Natural killer cell (primary cell): ENCODE data around the gene PCSK5. TPM values are rescaled to one million over a fixed set of nuclear protein-coding genes. Genes with fewer than 3 reads are reported as not detected.

Experiments
- ATAC-seq, 3 donors: fragments of 150-1000 bp in 2 of 3; fragments of 200-7000 bp in 1 of 3; cut with Tn5 transposase; 1 replicate in 1 of 3; 2 replicates in 2 of 3; pipeline ENCODE4 v1.10.0; 2021; ENCODE audit warnings: mild to moderate bottlenecking in 2 of 3, moderate library complexity in 2 of 3
- DNase-seq, 2 donors: peaks; one replicate each; pipeline versions ENCODE4 v3.0.0 to v3.0.0-alpha.2; 2013 to 2021; ENCODE audit warnings: mixed read lengths in 1 of 2
- H3K27ac ChIP-seq: one replicate; pipeline ENCODE4 v1.5.1; 2013; ENCODE audit warnings: mild to moderate bottlenecking, low read length
- H3K27me3 ChIP-seq: one replicate; pipeline ENCODE4 v1.6.1; 2013; ENCODE audit warnings: low read length; ENCODE audit not compliant: control insufficient read depth, insufficient read depth
- H3K36me3 ChIP-seq: one replicate; pipeline ENCODE4 v1.6.1; 2013; ENCODE audit warnings: low read length; ENCODE audit not compliant: control insufficient read depth, insufficient read depth
- H3K4me1 ChIP-seq: one replicate; pipeline ENCODE4 v1.6.1; 2013; ENCODE audit warnings: low read length; ENCODE audit not compliant: control insufficient read depth, insufficient read depth
- H3K4me3 ChIP-seq: one replicate; pipeline ENCODE4 v1.5.1; 2013; ENCODE audit warnings: low read length
- H3K9me3 ChIP-seq: one replicate; pipeline ENCODE4 v1.6.1; 2013; ENCODE audit warnings: low read length; ENCODE audit not compliant: control insufficient read depth, insufficient read depth
- H3K27ac Mint-ChIP-seq, 2 donors: one replicate each; pipeline ENCODE4 v1.8.0; 2022; ENCODE audit warnings: mild to moderate bottlenecking in 2 of 2, mixed read lengths in 2 of 2, moderate library complexity in 1 of 2
- H3K27me3 Mint-ChIP-seq, 2 donors: one replicate each; pipeline ENCODE4 v1.8.0; 2022; ENCODE audit warnings: low read depth in 2 of 2, mixed read lengths in 2 of 2
- H3K36me3 Mint-ChIP-seq: one replicate; pipeline ENCODE4 v1.8.0; 2022; ENCODE audit warnings: mixed read lengths
- H3K4me1 Mint-ChIP-seq, 2 donors: one replicate each; pipeline ENCODE4 v1.8.0; 2022; ENCODE audit warnings: mixed read lengths in 2 of 2
- H3K4me3 Mint-ChIP-seq: one replicate; pipeline ENCODE4 v1.8.0; 2022; ENCODE audit warnings: mild to moderate bottlenecking, moderate library complexity, mixed read lengths
- H3K9me3 Mint-ChIP-seq, 2 donors: one replicate each; pipeline ENCODE4 v1.8.0; 2022; ENCODE audit warnings: mixed read lengths in 2 of 2
- CTCF ChIP-seq: fragments of 200-600 bp; IDR thresholded peaks from one replicate; pipeline ENCODE4 v1.8.0; 2022; ENCODE audit warnings: antibody characterized with exemption
- WGBS: methylation state at CpG from one replicate; pipeline ENCODE4 v1.1.7; 2013; ENCODE audit warnings: missing lambda C conversion rate; ENCODE audit not compliant: insufficient coverage; 5-methylcytosine and 5-hydroxymethylcytosine counted together
- intact Hi-C: fragments of 100-400 bp; cut with micrococcal nuclease; formaldehyde crosslinking; loops from one replicate; pipeline ENCODE4 v1.14.2; 2022
- total RNA-seq, 4 donors: library from RNA; stranded (reverse); fragments of 120-200 nt in 1 of 4; gene quantifications; one replicate each; pipeline versions ENCODE4 v1.2.3 to v1.2.4, GENCODE V29; 2013 to 2022

The PCSK5 gene
- total RNA-seq, 3 donors from 2014 or later (not counting 1 experiment from before 2014, with no cell fraction given), result 2.4 to 13.2 (median 5.7) TPM

- no peak overlapping the region for H3K27ac Mint-ChIP-seq
- intact Hi-C loops, result no loop called here
- H3K27me3 Mint-ChIP-seq, result peaks cover 0 to 5% of the 10 kb centered on the region in 2 donors
- H3K36me3 Mint-ChIP-seq, result peaks cover 7% of the 10 kb centered on the region
- 74% methylated on average over 5 of the region's 6 CpGs for WGBS
- H3K4me3 ChIP-seq, result no peak overlapping the region
- H3K4me1 Mint-ChIP-seq, result peaks cover 12 to 13% of the 10 kb centered on the region in 2 donors
- DNase-seq (no peak), ATAC-seq (no peak)
- no peaks in the 10 kb centered on the region for H3K9me3 ChIP-seq
- H3K36me3 ChIP-seq, result no peaks in the 10 kb centered on the region
- no peak overlapping the region for H3K4me3 Mint-ChIP-seq
- TF ChIP-seq CTCF, result no peak
- H3K27me3 ChIP-seq, result no peaks in the 10 kb centered on the region
- no peak overlapping the region for H3K27ac ChIP-seq
- no peaks in the 10 kb centered on the region for H3K9me3 Mint-ChIP-seq
- H3K4me1 ChIP-seq, result peaks cover 3% of the 10 kb centered on the region
These were observed 141.7 kb downstream of the PCSK5 start for GRCh38 chr9:76032038-76032796.

GRCh38 chr9:76032797-76033373 is 142.4 kb downstream of the PCSK5 start:
- H3K4me1 ChIP-seq, result no peaks in the 10 kb centered on the region
- no peak for TF ChIP-seq CTCF
- ATAC-seq (no peak), DNase-seq (no peak)
- no peaks in the 10 kb centered on the region for H3K9me3 ChIP-seq
- Mint-ChIP-seq H3K27ac (no peak overlapping the region), H3K27me3 (peaks cover 0 to 5% of the 10 kb centered on the region in 2 donors), H3K9me3 (no peaks in the 10 kb centered on the region), H3K36me3 (peaks cover 6% of the 10 kb centered on the region), H3K4me1 (peaks cover 6% of the 10 kb centered on the region in 2 donors), H3K4me3 (no peak overlapping the region)
- intact Hi-C loops, result no loop called here
- no peaks in the 10 kb centered on the region for H3K27me3 ChIP-seq
- no peak overlapping the region for H3K4me3 ChIP-seq
- 68% methylated on average over 4 of the region's 6 CpGs for WGBS
- H3K27ac ChIP-seq, result no peak overlapping the region
- no peaks in the 10 kb centered on the region for H3K36me3 ChIP-seq

GRCh38 chr9:76034049-76034448 is 143.6 kb downstream of the PCSK5 start:
- peaks cover 0 to 8% of the 10 kb centered on the region in 2 donors for H3K27me3 Mint-ChIP-seq
- Histone ChIP-seq H3K4me1 (no peaks in the 10 kb centered on the region), H3K36me3 (no peaks in the 10 kb centered on the region), H3K4me3 (no peak overlapping the region), H3K27ac (no peak overlapping the region), H3K9me3 (no peaks in the 10 kb centered on the region), H3K27me3 (no peaks in the 10 kb centered on the region)
- intact Hi-C loops, result no loop called here
- DNase-seq (no peak), ATAC-seq (no peak)
- H3K27ac Mint-ChIP-seq, result no peak overlapping the region
- no peaks in the 10 kb centered on the region for H3K36me3 Mint-ChIP-seq
- TF ChIP-seq CTCF, result no peak
- WGBS, result 96% methylated on average over 3 of the region's 3 CpGs
- no peaks in the 10 kb centered on the region for H3K4me1 Mint-ChIP-seq
- H3K9me3 Mint-ChIP-seq, result no peaks in the 10 kb centered on the region
- no peak overlapping the region for H3K4me3 Mint-ChIP-seq
